ENCODE results near the gene ZNF350.

Gene ZNF350

GRCh38 chr19:51944798-51945552 is 41.7 kb downstream of the ZNF350 start:
- TF ChIP-seq CTCF (IDR thresholded peaks at IDR 0.05; ENCODE audit: low read depth, low read length) = no peak
- H3K4me3 ChIP-seq (ENCODE audit: low read depth, low read length) = no peak overlapping the region
- DNase-seq (ENCODE audit: low read depth, low spot score) = no peak
- in situ Hi-C loops (cut with HindIII; ENCODE audit: low sequenced_read_pairs) = no loop called here

- TF ChIP-seq CTCF (IDR thresholded peaks at IDR 0.05; ENCODE audit: low read depth, low read length) = no peak
- in situ Hi-C loops (cut with HindIII; ENCODE audit: low sequenced_read_pairs) = no loop called here
- DNase-seq (ENCODE audit: low read depth, low spot score) = no peak
- H3K4me3 ChIP-seq (ENCODE audit: low read depth, low read length) = no peak overlapping the region
Observed at GRCh38 chr19:51938936-51939335, 47.7 kb downstream of the ZNF350 start.

GRCh38 chr19:51931921-51932320 is 54.7 kb downstream of the ZNF350 start:
- TF ChIP-seq CTCF (IDR thresholded peaks at IDR 0.05; ENCODE audit: low read depth, low read length) = no peak
- in situ Hi-C loops (cut with HindIII; ENCODE audit: low sequenced_read_pairs) = no loop called here
- no peak overlapping the region for H3K4me3 ChIP-seq (ENCODE audit: low read depth, low read length)
- no peak for DNase-seq (ENCODE audit: low read depth, low spot score)

- TF ChIP-seq CTCF (IDR thresholded peaks at IDR 0.05; ENCODE audit: low read depth, low read length) = no peak
- DNase-seq (ENCODE audit: low read depth, low spot score) = no peak
- in situ Hi-C loops (cut with HindIII; ENCODE audit: low sequenced_read_pairs) = no loop called here
- peak overlapping the region; percentile 98 for H3K4me3 ChIP-seq (ENCODE audit: low read depth, low read length)
Observed at GRCh38 chr19:51927859-51928258, 58.8 kb downstream of the ZNF350 start.

- DNase-seq (ENCODE audit: low read depth, low spot score) = peak; percentile 96
- H3K4me3 ChIP-seq (ENCODE audit: low read depth, low read length) = peak within 1 kb of the TSS; percentile 98
- in situ Hi-C loops (cut with HindIII; ENCODE audit: low sequenced_read_pairs) = no loop called here
- peak; percentile 13 for TF ChIP-seq CTCF (IDR thresholded peaks at IDR 0.05; ENCODE audit: low read depth, low read length)
Observed at GRCh38 chr19:51926784-51927741, 59.6 kb downstream of the ZNF350 start, which contains the start of gene ZNF613. TSS of gene ZNF613 (plus strand) at chr19:51927472. CDS start at chr19:51936221, 8,749 bp downstream.

GRCh38 chr19:51926426-51926783 is 60.2 kb downstream of the ZNF350 start:
- no peak for TF ChIP-seq CTCF (IDR thresholded peaks at IDR 0.05; ENCODE audit: low read depth, low read length)
- no peak for DNase-seq (ENCODE audit: low read depth, low spot score)
- H3K4me3 ChIP-seq (ENCODE audit: low read depth, low read length) = peak overlapping the region; percentile 98
- in situ Hi-C loops (cut with HindIII; ENCODE audit: low sequenced_read_pairs) = no loop called here
